SK-N-MC (cell line): ENCODE data around the gene PEX3.

Experiments
- EZH2 ChIP-seq: fragments of 200-600 bp; sonication (generic); IDR thresholded peaks from one replicate; pipeline ENCODE4 v1.6.1; 2017; ENCODE audit warnings: antibody characterized with exemption
- POLR2AphosphoS5 ChIP-seq: IDR thresholded peaks from 2 replicates; pipeline ENCODE4 v1.6.1; 2012; ENCODE audit warnings: mild to moderate bottlenecking, low read depth, low read length, borderline replicate concordance

GRCh38 chr6:143427109-143427817 lies 23.3 kb upstream of the PEX3 start:
- TF ChIP-seq POLR2AphosphoS5, result no peak
- TF ChIP-seq EZH2, result no peak
